GM19023 (cell line): ENCODE data around the gene FCHO1.
"Not testable (repeated sequence)": the region's sequence is repeated elsewhere in the genome, so short reads cannot be mapped to it uniquely, and the experiment has no call there.

ENCODE experiments used
- ATAC-seq: cut with Tn5 transposase; IDR thresholded peaks from one replicate; pipeline ENCODE4 v1.9.1; 2021; ENCODE audit warnings: mild to moderate bottlenecking, moderate library complexity; ENCODE audit not compliant: unreplicated experiment

The FCHO1 gene

GRCh38 chr19:17788632-17789031 lies 37.4 kb downstream of the FCHO1 start:
- ATAC-seq, result no peak

GRCh38 chr19:17790059-17790780 lies 38.9 kb downstream of the FCHO1 start:
- no peak for ATAC-seq

- no peak for ATAC-seq
These were observed 43.1 kb downstream of the FCHO1 start for GRCh38 chr19:17794412-17794730.

GRCh38 chr19:17794731-17795494 lies 43.6 kb downstream of the FCHO1 start, which contains the start of gene B3GNT3:
B3GNT3 (plus strand) TSS chr19:17795138; CDS start chr19:17807808, 12,670 bp downstream.
- ATAC-seq, result no peak

GRCh38 chr19:17795495-17795856 lies 44.2 kb downstream of the FCHO1 start:
- no peak for ATAC-seq

GRCh38 chr19:17796013-17796837 lies 44.9 kb downstream of the FCHO1 start:
- ATAC-seq, result no peak

GRCh38 chr19:17796838-17797423 lies 45.7 kb downstream of the FCHO1 start:
- ATAC-seq, result no peak

GRCh38 chr19:17797424-17798201 lies 46.3 kb downstream of the FCHO1 start:
- ATAC-seq, result no peak

GRCh38 chr19:17798599-17798998 lies 47.3 kb downstream of the FCHO1 start:
- ATAC-seq, result not testable (repeated sequence)

- ATAC-seq, result no peak
These were observed 51.0 kb downstream of the FCHO1 start for GRCh38 chr19:17802137-17802858.

- ATAC-seq, result no peak
These were observed 52.1 kb downstream of the FCHO1 start for GRCh38 chr19:17803264-17803896.

- no peak for ATAC-seq
These were observed 54.1 kb downstream of the FCHO1 start for GRCh38 chr19:17805427-17805826.

- no peak for ATAC-seq
These were observed 55.7 kb downstream of the FCHO1 start for GRCh38 chr19:17806945-17807344.

GRCh38 chr19:17807731-17808316 lies 56.5 kb downstream of the FCHO1 start:
- no peak for ATAC-seq

- ATAC-seq, result no peak
These were observed 59.8 kb downstream of the FCHO1 start for GRCh38 chr19:17811103-17811502.

- ATAC-seq, result no peak
These were observed 60.4 kb downstream of the FCHO1 start for GRCh38 chr19:17811681-17812080.

GRCh38 chr19:17812099-17812498 lies 60.8 kb downstream of the FCHO1 start:
- ATAC-seq, result no peak

GRCh38 chr19:17817668-17818363 lies 66.5 kb downstream of the FCHO1 start:
- no peak for ATAC-seq
